Smooth muscle cell of the pulmonary artery (primary cell): ENCODE data around the gene TTLL7. TPM values are rescaled to one million over a fixed set of nuclear protein-coding genes. Genes with fewer than 3 reads are reported as not detected.

Experiments used
- total RNA-seq: library from RNA; depleted of rRNA; stranded (reverse); fragments of >200 nt; gene quantifications from 2 replicates; pipeline ENCODE4 v1.2.3, GENCODE V29; 2014

Gene TTLL7
- total RNA-seq, result 19.1 and 26.0 TPM in 2 replicates

GRCh38 chr1:83998498-83999315 lies at the start of gene TTLL7:
TSS of gene TTLL7 (minus strand) at chr1:83999132. CDS start at chr1:83952211, 46,921 bp downstream.

Other genes with a start within 250 kb of the TTLL7 start
- gene PRKACB, start 145.1 kb upstream of the TTLL7 start, total RNA-seq, result 24.9 and 28.8 TPM in 2 replicates